Epithelial cell of esophagus (primary cell): Measurements from ENCODE around the gene ATXN7L1.

Experiments used
- DNase-seq: peaks from one replicate; pipeline ENCODE4 v3.0.0; 2010; ENCODE audit warnings: low read depth
- H3K4me3 ChIP-seq: 2 replicates; pipeline ENCODE4 v1.5.1; 2011; ENCODE audit warnings: mild to moderate bottlenecking, low read length, control low read depth
- TF ChIP-seq, protein P1 (sequence below): IDR thresholded peaks from 2 replicates; pipeline ENCODE4 v1.5.1; 2011; ENCODE audit warnings: low read depth, mild to moderate bottlenecking, low read length, control low read depth, inconsistent platforms; ENCODE audit not compliant: insufficient read depth; ENCODE audit errors: missing control alignments

Gene ATXN7L1

DNA sequence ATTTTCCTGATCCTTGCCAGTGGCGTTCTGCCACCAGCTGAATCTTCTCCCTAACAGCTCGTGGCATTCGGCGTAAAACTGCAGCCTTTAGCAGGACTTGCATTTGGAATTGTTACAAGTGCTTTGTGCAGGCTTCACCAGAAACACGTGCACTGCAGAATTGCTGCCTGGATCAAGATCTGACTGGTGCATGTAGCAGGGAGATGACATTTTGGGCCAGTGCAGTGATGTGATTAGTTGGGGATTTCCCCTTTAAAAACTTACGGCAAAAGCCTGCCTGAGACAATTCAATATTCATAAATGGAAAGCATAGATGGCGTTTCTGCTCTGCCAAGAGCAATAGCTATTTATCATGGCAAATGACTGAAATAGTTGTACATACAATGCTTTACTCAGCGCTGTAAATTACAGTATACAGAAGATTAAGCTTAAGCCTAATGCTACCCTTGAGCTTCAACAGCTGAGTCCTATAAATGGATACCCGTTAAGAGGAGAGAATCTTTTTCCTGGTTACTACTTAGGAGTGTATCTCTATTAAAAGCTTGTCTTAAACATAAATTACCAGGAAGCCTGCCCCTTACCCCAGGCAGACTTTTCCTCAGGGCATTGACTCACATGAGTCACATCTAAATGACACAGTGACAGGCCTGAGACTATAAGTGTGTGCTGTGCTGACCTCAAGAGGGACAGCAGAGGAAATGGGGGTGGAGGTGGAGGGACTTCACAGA, 106.3 kb downstream of the ATXN7L1 start:
- no peak overlapping the region for H3K4me3 ChIP-seq
- TF ChIP-seq, protein P1, sequence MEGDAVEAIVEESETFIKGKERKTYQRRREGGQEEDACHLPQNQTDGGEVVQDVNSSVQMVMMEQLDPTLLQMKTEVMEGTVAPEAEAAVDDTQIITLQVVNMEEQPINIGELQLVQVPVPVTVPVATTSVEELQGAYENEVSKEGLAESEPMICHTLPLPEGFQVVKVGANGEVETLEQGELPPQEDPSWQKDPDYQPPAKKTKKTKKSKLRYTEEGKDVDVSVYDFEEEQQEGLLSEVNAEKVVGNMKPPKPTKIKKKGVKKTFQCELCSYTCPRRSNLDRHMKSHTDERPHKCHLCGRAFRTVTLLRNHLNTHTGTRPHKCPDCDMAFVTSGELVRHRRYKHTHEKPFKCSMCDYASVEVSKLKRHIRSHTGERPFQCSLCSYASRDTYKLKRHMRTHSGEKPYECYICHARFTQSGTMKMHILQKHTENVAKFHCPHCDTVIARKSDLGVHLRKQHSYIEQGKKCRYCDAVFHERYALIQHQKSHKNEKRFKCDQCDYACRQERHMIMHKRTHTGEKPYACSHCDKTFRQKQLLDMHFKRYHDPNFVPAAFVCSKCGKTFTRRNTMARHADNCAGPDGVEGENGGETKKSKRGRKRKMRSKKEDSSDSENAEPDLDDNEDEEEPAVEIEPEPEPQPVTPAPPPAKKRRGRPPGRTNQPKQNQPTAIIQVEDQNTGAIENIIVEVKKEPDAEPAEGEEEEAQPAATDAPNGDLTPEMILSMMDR, result no peak
- peak; percentile 25 for DNase-seq

- TF ChIP-seq, protein P1, result no peak
- DNase-seq, result no peak
- H3K4me3 ChIP-seq, result no peak overlapping the region
Measured at GRCh38 chr7:105768898-105769507, 107.4 kb downstream of the ATXN7L1 start.

GRCh38 chr7:105768117-105768516, 108.3 kb downstream of the ATXN7L1 start:
- TF ChIP-seq, protein P1, result no peak
- no peak for DNase-seq

DNA sequence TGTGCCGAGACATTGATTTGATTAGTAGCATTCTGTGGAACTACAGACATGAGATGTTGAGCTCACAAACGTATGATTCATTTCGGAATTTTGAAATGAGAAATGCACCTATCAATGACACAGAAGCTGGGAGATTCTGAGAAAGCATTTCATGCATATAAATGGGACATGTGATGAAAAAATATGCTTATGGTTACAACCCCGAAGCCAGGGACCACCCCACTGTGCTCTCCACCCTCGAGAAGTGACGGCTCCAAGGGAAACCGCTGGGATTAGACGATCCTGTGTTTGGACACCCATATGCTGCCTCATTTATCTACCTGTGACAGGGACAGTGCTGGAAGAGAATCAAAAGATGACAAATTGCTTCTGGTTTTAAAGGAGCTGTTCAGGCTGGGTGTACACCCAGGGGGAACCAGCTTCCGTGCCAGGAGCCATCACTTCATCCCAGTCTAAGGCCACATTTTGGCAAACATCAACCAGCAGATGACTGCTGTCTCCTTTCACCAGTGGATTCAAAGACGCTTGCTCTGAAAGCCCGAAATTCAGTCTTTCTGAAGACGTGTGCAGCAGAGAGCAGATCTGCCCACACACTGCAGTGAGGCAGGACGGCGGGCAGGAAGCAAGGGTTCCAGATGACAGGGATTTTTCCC, 109.9 kb downstream of the ATXN7L1 start:
- TF ChIP-seq, protein P1, result no peak
- no peak for DNase-seq
- no peak overlapping the region for H3K4me3 ChIP-seq

More at GRCh38 chr7:105768117-105768516, 108.3 kb downstream of the ATXN7L1 start:
- no peak overlapping the region for H3K4me3 ChIP-seq

DNA sequence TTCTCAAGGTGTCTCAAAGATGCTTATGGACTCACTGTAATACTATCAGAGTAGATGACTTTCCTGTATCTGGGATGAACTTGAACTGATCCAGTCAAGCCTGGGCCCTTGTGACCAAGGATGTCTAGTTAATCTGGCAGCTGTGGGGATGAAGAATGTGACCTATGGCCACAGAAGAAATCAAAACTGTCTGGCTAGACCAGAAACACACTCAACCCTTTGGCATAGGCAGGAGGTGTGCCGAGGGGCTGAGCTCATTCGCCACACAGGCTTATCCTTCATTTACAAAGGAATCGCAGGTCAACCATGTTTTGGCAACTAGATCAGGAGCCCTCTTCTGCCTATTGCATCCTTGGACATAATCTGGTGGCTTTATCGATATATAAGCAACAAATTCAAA, 110.6 kb downstream of the ATXN7L1 start:
- H3K4me3 ChIP-seq, result no peak overlapping the region
- DNase-seq, result no peak
- TF ChIP-seq, protein P1, result no peak

DNA sequence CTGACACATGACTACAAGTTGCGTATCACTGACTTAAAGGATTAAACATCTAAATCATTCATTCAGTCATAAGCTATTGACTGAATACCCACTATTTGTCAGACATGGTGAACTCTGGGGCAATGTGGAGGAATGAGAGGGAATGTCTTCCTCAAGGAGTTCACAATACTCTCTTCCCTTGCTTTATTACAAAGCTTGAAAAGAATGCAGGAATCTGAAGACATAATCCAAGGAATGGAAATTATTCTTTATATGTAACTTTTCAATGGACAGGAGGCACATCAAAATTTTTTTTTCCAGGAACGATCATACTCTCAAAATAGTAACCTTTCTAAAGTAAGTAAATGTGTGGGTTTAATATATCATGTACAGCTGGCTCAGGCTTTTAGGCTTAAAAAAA, 111.9 kb downstream of the ATXN7L1 start:
- TF ChIP-seq, protein P1, result no peak
- DNase-seq, result no peak
- no peak overlapping the region for H3K4me3 ChIP-seq
